Peyer's patch (tissue), 4 donors: ENCODE results near the gene MTMR3. TPM values are rescaled to one million over a fixed set of nuclear protein-coding genes. Genes with fewer than 3 reads are reported as not detected.
A peak's percentile ranks its signal among the peaks of the same experiment; 100 is the strongest.

Source experiments
- DNase-seq, 3 donors: peaks; one replicate each; pipeline ENCODE4 v3.0.0-alpha.2; 2017 to 2019
- H3K27ac ChIP-seq, 4 donors: fragments of 200-600 bp; sonication (generic); one replicate each; pipeline ENCODE4 v1.5.1; 2016 to 2019
- H3K27me3 ChIP-seq, 2 donors: fragments of 200-600 bp; sonication (generic); one replicate each; pipeline ENCODE4 v1.5.1; 2019
- H3K36me3 ChIP-seq, 3 donors: fragments of 200-600 bp; sonication (generic); one replicate each; pipeline ENCODE4 v1.5.1; 2016 to 2019
- H3K4me1 ChIP-seq, 4 donors: fragments of 200-600 bp; sonication (generic); one replicate each; pipeline ENCODE4 v1.5.1; 2016 to 2019
- H3K4me3 ChIP-seq, 4 donors: fragments of 200-600 bp; sonication (generic); 1 replicate in 3 of 4; 2 replicates in 1 of 4; pipeline ENCODE4 v1.5.1; 2016 to 2019; ENCODE audit warnings: mild to moderate bottlenecking in 1 of 4
- H3K9me3 ChIP-seq, 4 donors: fragments of 200-600 bp; sonication (generic); one replicate each; pipeline ENCODE4 v1.5.1; 2016 to 2019; ENCODE audit warnings: mild to moderate bottlenecking in 1 of 4
- CTCF ChIP-seq, 6 experiments: fragments of 450-650 bp in 4 of 6; fragments of 200-600 bp in 2 of 6; sonication (generic) in 1 of 6; IDR thresholded peaks; one replicate each; pipeline ENCODE4 v1.5.1; 2017 to 2019; ENCODE audit warnings: antibody characterized with exemption in 6 of 6, mild to moderate bottlenecking in 3 of 6, moderate library complexity in 1 of 6
- POLR2A ChIP-seq, 2 donors: fragments of 450-650 bp; IDR thresholded peaks; one replicate each; pipeline ENCODE4 v1.5.1; 2017; ENCODE audit warnings: antibody characterized with exemption in 2 of 2, mild to moderate bottlenecking in 2 of 2, moderate library complexity in 2 of 2
- small RNA-seq, 2 donors: library from RNA; depleted of rRNA; stranded (forward); fragments of <200 nt; gene quantifications; one replicate each; pipeline ENCODE3, GENCODE V24; 2016
- total RNA-seq, 4 donors: library from RNA; depleted of rRNA; stranded (reverse); fragments of >200 nt; gene quantifications; one replicate each; pipeline ENCODE4 v1.1.0, GENCODE V29; 2016

The MTMR3 gene
- total RNA-seq, 4 donors from 2014 or later = 49.4 to 97.8 (median 84.0) TPM

GRCh38 chr22:30078320-30079311 is 195.6 kb downstream of the MTMR3 start:
- no peak overlapping the region for H3K4me3 ChIP-seq
- H3K36me3 ChIP-seq = no peaks in the 10 kb centered on the region
- DNase-seq = no peak
- H3K4me1 ChIP-seq = no peaks in the 10 kb centered on the region
- H3K9me3 ChIP-seq = no peaks in the 10 kb centered on the region
- H3K27me3 ChIP-seq = no peaks in the 10 kb centered on the region
- TF ChIP-seq POLR2A (IDR thresholded peaks at IDR 0.05) (no peak), CTCF (IDR thresholded peaks at IDR 0.05) (no peak)
- no peak overlapping the region for H3K27ac ChIP-seq

GRCh38 chr22:30079952-30080533 is 197.1 kb downstream of the MTMR3 start, which contains the start of gene HORMAD2:
HORMAD2 (plus strand) TSS chr22:30080464; CDS start chr22:30093953, 13,489 bp downstream.
- Histone ChIP-seq H3K36me3 (no peaks in the 10 kb centered on the region), H3K27me3 (no peaks in the 10 kb centered on the region), H3K4me1 (no peaks in the 10 kb centered on the region), H3K9me3 (no peaks in the 10 kb centered on the region), H3K27ac (no peak within 1 kb of the TSS), H3K4me3 (peak within 1 kb of the TSS in 2 of 4 donors; percentile 18 to 21)
- peak in 1 of 3 donors; percentile 49 for DNase-seq
- TF ChIP-seq POLR2A (IDR thresholded peaks at IDR 0.05) (no peak), CTCF (IDR thresholded peaks at IDR 0.05) (no peak)

Small RNA genes within 50 kb of the gene (small RNA-seq; reads per million reads assigned to genes)
- gene MIR6818 (0 reads per million in 2 donors), gene RNU6-331P (0 reads per million in 2 donors)

Other genes with a start within 250 kb of the MTMR3 start
- gene CABP7, start 163.2 kb upstream of the MTMR3 start, total RNA-seq = 1 to 10 TPM; 1.6 to 5.8 (median 2.9) TPM
- gene ZMAT5, start 116.2 kb upstream of the MTMR3 start, total RNA-seq = 10 to 100 TPM; 16.2 to 22.5 (median 17.9) TPM
- 100 to 1,000 TPM in 2 of 4 donors, 10 to 100 TPM in 2; 60.9 to 144 (median 88.2) TPM for gene UQCR10, start 115.8 kb upstream of the MTMR3 start, total RNA-seq
- gene ASCC2, start 44.9 kb upstream of the MTMR3 start, total RNA-seq = 10 to 100 TPM; 47.5 to 91.6 (median 78.4) TPM
- not detected for gene HORMAD2, start 197.3 kb downstream of the MTMR3 start, total RNA-seq